Neural crest cell (in vitro differentiated cells): ENCODE results near the gene AP3S1. TPM values are rescaled to one million over a fixed set of nuclear protein-coding genes. Genes with fewer than 3 reads are reported as not detected.

Experiments
- DNase-seq: peaks from one replicate; pipeline ENCODE4 v3.0.0; 2021; ENCODE audit warnings: low read depth, mixed read lengths, low spot score
- H3K27ac Mint-ChIP-seq: one replicate; pipeline ENCODE4 v1.8.0; 2021; ENCODE audit warnings: mild to moderate bottlenecking, mixed read lengths; ENCODE audit not compliant: unreplicated experiment
- H3K27me3 Mint-ChIP-seq: 2 replicates; pipeline ENCODE4 v1.8.0; 2021; ENCODE audit warnings: low read depth, mild to moderate bottlenecking, mixed read lengths
- H3K36me3 Mint-ChIP-seq: 2 replicates; pipeline ENCODE4 v1.8.0; 2021; ENCODE audit warnings: low read depth, mild to moderate bottlenecking, mixed read lengths
- H3K4me1 Mint-ChIP-seq: 2 replicates; pipeline ENCODE4 v1.8.0; 2021; ENCODE audit warnings: mixed read lengths
- H3K4me3 Mint-ChIP-seq: one replicate; pipeline ENCODE4 v1.8.0; 2021; ENCODE audit warnings: mild to moderate bottlenecking, mixed read lengths
- H3K9me3 Mint-ChIP-seq: 2 replicates; pipeline ENCODE4 v1.8.0; 2021; ENCODE audit warnings: mixed read lengths
- total RNA-seq: library from RNA; stranded (reverse); gene quantifications from 2 replicates; pipeline ENCODE4 v1.2.1, GENCODE V29; 2021
- TF ChIP-seq, protein P1 (sequence below): fragments of 200-600 bp; sonication (generic); conservative IDR thresholded peaks from 2 replicates; pipeline ENCODE4 v1.5.0; 2021; ENCODE audit warnings: antibody characterized with exemption, mild to moderate bottlenecking

AP3S1 gene
- total RNA-seq, 1 donor from 2014 or later, result 74.9 TPM

DNA sequence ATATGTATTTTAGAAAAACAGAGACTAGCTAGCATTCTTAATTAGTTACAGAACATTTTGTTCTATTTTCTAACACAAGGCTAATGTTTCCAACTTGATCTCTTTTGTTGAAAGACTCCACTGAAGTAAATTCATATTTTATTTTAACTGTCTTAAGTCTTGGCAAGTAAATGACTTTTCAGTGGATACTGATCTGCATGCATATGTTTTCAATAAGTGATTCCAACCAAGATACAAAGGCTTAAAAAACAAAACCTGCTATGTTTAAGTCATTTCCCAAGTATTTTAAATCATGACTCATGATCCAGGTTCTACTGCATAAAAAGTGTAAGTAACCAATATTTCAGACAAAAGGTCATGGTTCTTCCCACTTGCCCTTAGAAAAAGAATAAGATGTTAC lies 31.0 kb upstream of the AP3S1 start:
- no peak overlapping the region for H3K4me3 Mint-ChIP-seq
- no peak for DNase-seq
- no peaks in the 10 kb centered on the region for H3K9me3 Mint-ChIP-seq
- TF ChIP-seq, protein P1, sequence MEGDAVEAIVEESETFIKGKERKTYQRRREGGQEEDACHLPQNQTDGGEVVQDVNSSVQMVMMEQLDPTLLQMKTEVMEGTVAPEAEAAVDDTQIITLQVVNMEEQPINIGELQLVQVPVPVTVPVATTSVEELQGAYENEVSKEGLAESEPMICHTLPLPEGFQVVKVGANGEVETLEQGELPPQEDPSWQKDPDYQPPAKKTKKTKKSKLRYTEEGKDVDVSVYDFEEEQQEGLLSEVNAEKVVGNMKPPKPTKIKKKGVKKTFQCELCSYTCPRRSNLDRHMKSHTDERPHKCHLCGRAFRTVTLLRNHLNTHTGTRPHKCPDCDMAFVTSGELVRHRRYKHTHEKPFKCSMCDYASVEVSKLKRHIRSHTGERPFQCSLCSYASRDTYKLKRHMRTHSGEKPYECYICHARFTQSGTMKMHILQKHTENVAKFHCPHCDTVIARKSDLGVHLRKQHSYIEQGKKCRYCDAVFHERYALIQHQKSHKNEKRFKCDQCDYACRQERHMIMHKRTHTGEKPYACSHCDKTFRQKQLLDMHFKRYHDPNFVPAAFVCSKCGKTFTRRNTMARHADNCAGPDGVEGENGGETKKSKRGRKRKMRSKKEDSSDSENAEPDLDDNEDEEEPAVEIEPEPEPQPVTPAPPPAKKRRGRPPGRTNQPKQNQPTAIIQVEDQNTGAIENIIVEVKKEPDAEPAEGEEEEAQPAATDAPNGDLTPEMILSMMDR, result no peak
- peaks cover 23% of the 10 kb centered on the region for H3K36me3 Mint-ChIP-seq
- peaks cover 21% of the 10 kb centered on the region for H3K4me1 Mint-ChIP-seq
- peaks cover 14% of the 10 kb centered on the region for H3K27me3 Mint-ChIP-seq
- H3K27ac Mint-ChIP-seq, result no peak overlapping the region

DNA sequence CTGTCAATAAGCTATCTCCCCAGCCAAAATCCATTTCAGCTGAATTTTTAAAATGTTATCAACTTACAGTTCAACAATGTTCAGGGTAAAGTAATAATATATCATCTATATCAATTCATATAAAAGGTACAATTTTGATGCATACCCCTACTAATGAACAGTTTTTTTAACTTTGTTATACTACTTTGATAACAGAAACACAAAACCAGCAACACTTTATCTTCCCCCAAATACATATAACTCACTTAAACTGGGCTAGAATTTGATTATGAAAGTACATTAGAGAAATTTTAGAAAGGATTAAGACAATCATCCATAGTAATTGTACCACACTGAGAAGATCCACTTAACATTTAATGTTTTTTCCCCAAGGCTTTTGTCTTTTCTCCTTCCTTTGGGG lies 30.3 kb upstream of the AP3S1 start:
- peaks cover 21% of the 10 kb centered on the region for H3K4me1 Mint-ChIP-seq
- H3K36me3 Mint-ChIP-seq, result peaks cover 20% of the 10 kb centered on the region
- no peak for DNase-seq
- TF ChIP-seq, protein P1, result no peak
- H3K9me3 Mint-ChIP-seq, result no peaks in the 10 kb centered on the region
- peaks cover 14% of the 10 kb centered on the region for H3K27me3 Mint-ChIP-seq
- no peak overlapping the region for H3K4me3 Mint-ChIP-seq
- no peak overlapping the region for H3K27ac Mint-ChIP-seq

DNA sequence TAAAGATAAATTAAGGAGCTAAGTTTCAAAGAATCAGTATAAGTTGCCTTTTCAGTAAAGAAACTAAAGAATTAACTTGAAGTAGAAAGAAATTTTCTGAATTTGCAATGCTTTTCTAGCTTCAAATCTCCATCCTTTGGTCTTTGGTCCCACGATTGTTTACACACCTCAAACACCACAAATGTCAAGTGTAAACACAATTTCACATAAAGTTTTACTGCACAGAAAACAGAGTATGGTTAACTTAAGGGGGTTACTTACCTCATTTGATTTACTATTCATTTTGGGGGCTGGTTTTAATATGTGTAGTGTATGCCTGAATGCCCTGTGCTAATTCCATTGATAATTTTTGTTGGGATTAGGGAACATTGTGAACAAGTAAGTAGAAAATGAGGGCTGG lies 29.4 kb upstream of the AP3S1 start:
- Mint-ChIP-seq H3K9me3 (no peaks in the 10 kb centered on the region), H3K4me1 (peaks cover 28% of the 10 kb centered on the region), H3K4me3 (peak overlapping the region; percentile 52), H3K27ac (no peak overlapping the region), H3K27me3 (peaks cover 14% of the 10 kb centered on the region), H3K36me3 (peaks cover 16% of the 10 kb centered on the region)
- no peak for DNase-seq
- TF ChIP-seq, protein P1, result no peak

DNA sequence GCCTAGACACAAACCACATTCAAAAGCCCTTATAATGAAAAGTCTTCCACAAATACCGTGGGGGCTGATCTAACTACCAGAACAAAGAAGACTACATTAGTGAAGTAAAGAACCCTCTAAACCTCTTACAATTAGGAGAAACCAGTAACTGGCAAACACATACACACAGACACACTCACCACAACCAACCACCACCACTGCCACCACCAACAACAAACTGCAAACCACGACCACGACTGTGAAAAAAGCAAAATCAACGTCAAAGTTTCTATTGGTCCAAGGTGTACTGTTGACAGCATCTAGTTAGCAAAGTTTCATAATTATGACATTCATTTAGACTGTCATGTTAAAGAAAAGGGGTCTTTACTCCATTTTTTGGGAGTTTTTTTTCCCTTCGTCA lies 28.0 kb upstream of the AP3S1 start:
- Mint-ChIP-seq H3K4me3 (peak overlapping the region; percentile 99), H3K27me3 (peaks cover 14% of the 10 kb centered on the region), H3K27ac (no peak overlapping the region), H3K4me1 (peaks cover 39% of the 10 kb centered on the region), H3K9me3 (no peaks in the 10 kb centered on the region), H3K36me3 (peaks cover 11% of the 10 kb centered on the region)
- no peak for DNase-seq
- TF ChIP-seq, protein P1, result no peak

DNA sequence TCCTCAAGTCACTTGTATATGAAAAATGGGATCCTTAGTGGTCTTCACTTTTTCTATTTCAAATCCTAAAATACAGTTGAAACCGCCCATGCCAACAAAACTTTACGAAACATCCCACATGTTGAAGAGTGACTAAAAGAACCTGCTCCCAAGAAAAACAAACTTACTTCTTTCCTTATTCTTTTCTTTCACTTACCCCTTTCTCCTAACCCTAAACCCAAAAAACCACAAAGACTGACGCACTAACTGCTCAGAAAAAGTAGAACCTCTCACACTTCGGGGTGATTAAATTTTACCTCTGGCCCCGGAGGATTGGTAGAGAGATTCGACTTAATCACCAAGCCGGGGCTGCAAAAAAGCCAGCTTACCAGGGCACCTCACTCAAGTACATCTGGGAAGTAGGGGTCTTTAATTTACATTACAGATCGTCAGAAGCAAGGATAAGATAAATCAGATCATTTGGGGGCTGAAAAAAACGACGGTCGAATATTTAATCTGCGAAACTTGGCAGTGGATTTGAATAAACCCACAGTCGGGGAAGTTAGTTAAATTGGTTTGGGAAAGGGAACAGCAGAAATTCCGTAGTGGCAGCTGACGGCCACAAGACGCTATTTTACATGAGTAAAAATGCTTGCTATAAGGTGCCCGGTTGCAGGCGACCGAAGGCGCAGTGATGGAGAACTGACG lies 26.6 kb upstream of the AP3S1 start:
- Mint-ChIP-seq H3K27ac (no peak overlapping the region), H3K27me3 (peaks cover 14% of the 10 kb centered on the region), H3K36me3 (peaks cover 6% of the 10 kb centered on the region), H3K4me3 (peak overlapping the region; percentile 99), H3K4me1 (peaks cover 39% of the 10 kb centered on the region), H3K9me3 (no peaks in the 10 kb centered on the region)
- DNase-seq, result no peak
- TF ChIP-seq, protein P1, result peak; percentile 39
